IMR-90 (cell line): ENCODE measurements around the gene SCN1B. TPM values are rescaled to one million over a fixed set of nuclear protein-coding genes. Genes with fewer than 3 reads are reported as not detected.

Experiments used
- ATAC-seq: fragments of 200-7000 bp; cut with Tn5 transposase; 2 replicates; pipeline ENCODE4 v1.9.1; 2020; ENCODE audit warnings: low read depth, mild to moderate bottlenecking, moderate library complexity
- BruUV-seq: library from RNA; stranded (reverse); fragments of 400-500 nt; replicated peaks from 2 replicates; lab custom pipeline; 2021; lab: Mats Ljungman, UMichigan
- CTCF ChIA-PET: fragments of 300-600 bp; formaldehyde crosslinking; extraction: SDS; loops from one replicate; lab custom pipeline; 2021; ENCODE audit warnings: antibody characterized with exemption; lab: Yijun Ruan, JAX
- POLR2A ChIA-PET: fragments of 300-600 bp; sonication (Branson Sonifier 250); formaldehyde crosslinking; loops from one replicate; lab custom pipeline; 2022; ENCODE audit warnings: antibody characterized with exemption; ENCODE audit not compliant: unreplicated experiment; lab: Charles Lee
- DNase-seq: peaks from one replicate; pipeline ENCODE4 v3.0.0; 2013
- H2AFZ ChIP-seq: replicated peaks from 2 replicates; pipeline ENCODE3; 2013; ENCODE audit warnings: low read length, mild to moderate bottlenecking; ENCODE audit not compliant: poor library complexity
- H2AK5ac ChIP-seq: 2 replicates; pipeline ENCODE4 v1.6.1; 2013; ENCODE audit warnings: low read depth, low read length, inconsistent platforms
- H2AK9ac ChIP-seq: replicated peaks from 2 replicates; pipeline ENCODE3; 2013; ENCODE audit warnings: mild to moderate bottlenecking, low read depth, low read length, moderate library complexity; ENCODE audit not compliant: poor library complexity
- H2BK120ac ChIP-seq: 2 replicates; pipeline ENCODE4 v1.6.1; 2013; ENCODE audit warnings: low read depth, low read length, inconsistent platforms
- H2BK15ac ChIP-seq: 3 replicates; pipeline ENCODE4 v1.6.1; 2013; ENCODE audit warnings: low read depth, low read length, inconsistent platforms
- H2BK20ac ChIP-seq: 2 replicates; pipeline ENCODE4 v1.6.1; 2013; ENCODE audit warnings: low read depth, mild to moderate bottlenecking, inconsistent platforms, low read length, moderate library complexity
- H2BK5ac ChIP-seq: 2 replicates; pipeline ENCODE4 v1.6.1; 2013; ENCODE audit warnings: mild to moderate bottlenecking, low read depth, low read length, inconsistent platforms; ENCODE audit not compliant: poor library complexity, severe bottlenecking
- H3K14ac ChIP-seq: replicated peaks from 2 replicates; pipeline ENCODE4 v1.6.1; 2013; ENCODE audit warnings: low read depth, low read length, inconsistent platforms
- H3K18ac ChIP-seq: 2 replicates; pipeline ENCODE4 v1.6.1; 2013; ENCODE audit warnings: low read depth, low read length, control low read depth
- H3K23ac ChIP-seq: 2 replicates; pipeline ENCODE4 v1.6.1; 2013; ENCODE audit warnings: low read depth, low read length, inconsistent platforms
- H3K27ac ChIP-seq: 2 replicates; pipeline ENCODE4 v1.5.1; 2013; ENCODE audit warnings: mild to moderate bottlenecking, control low read depth, low read length; ENCODE audit not compliant: insufficient read depth
- H3K27me3 ChIP-seq: 2 replicates; pipeline ENCODE4 v1.6.1; 2013; ENCODE audit warnings: low read length; ENCODE audit not compliant: control insufficient read depth, insufficient read depth
- H3K36me3 ChIP-seq: 2 replicates; pipeline ENCODE4 v1.6.1; 2013; ENCODE audit warnings: low read length, mixed read lengths; ENCODE audit not compliant: control insufficient read depth, insufficient read depth
- H3K4ac ChIP-seq: 2 replicates; pipeline ENCODE4 v1.6.1; 2013; ENCODE audit warnings: low read depth, low read length, inconsistent platforms
- H3K4me1 ChIP-seq: 2 replicates; pipeline ENCODE4 v1.6.1; 2013; ENCODE audit warnings: low read length, mixed read lengths; ENCODE audit not compliant: control insufficient read depth, insufficient read depth
- H3K4me2 ChIP-seq: 2 replicates; pipeline ENCODE4 v1.6.1; 2013; ENCODE audit warnings: low read depth, mild to moderate bottlenecking, control low read depth, low read length, moderate library complexity
- H3K4me3 ChIP-seq: 2 replicates; pipeline ENCODE4 v1.5.1; 2013; ENCODE audit warnings: low read depth, mild to moderate bottlenecking, control low read depth, low read length, moderate library complexity; ENCODE audit not compliant: insufficient read depth
- H3K56ac ChIP-seq: 2 replicates; pipeline ENCODE4 v1.6.1; 2013; ENCODE audit warnings: low read length, inconsistent platforms; ENCODE audit not compliant: insufficient read depth; ENCODE audit errors: extremely low read depth
- H3K79me1 ChIP-seq, 2 experiments: 2 replicates each; pipeline ENCODE4 v1.6.1; 2013; ENCODE audit warnings: low read length in 2 of 2, inconsistent platforms in 1 of 2, low read depth in 1 of 2
- H3K9ac ChIP-seq: 2 replicates; pipeline ENCODE4 v1.6.1; 2013; ENCODE audit warnings: low read depth, low read length, control low read depth
- H3K9me1 ChIP-seq: 2 replicates; pipeline ENCODE4 v1.6.1; 2013; ENCODE audit warnings: low read length, inconsistent platforms; ENCODE audit not compliant: insufficient read depth
- H3K9me3 ChIP-seq: 2 replicates; pipeline ENCODE4 v1.6.1; 2013; ENCODE audit warnings: low read length; ENCODE audit not compliant: control insufficient read depth, insufficient read depth
- H4K20me1 ChIP-seq: 2 replicates; pipeline ENCODE4 v1.6.1; 2013; ENCODE audit warnings: low read length, inconsistent platforms; ENCODE audit not compliant: insufficient read depth
- H4K5ac ChIP-seq: 2 replicates; pipeline ENCODE4 v1.6.1; 2013; ENCODE audit warnings: mild to moderate bottlenecking, low read depth, low read length, control low read depth
- H4K8ac ChIP-seq, 2 experiments: 2 replicates each; pipeline ENCODE4 v1.6.1; 2013; ENCODE audit warnings: low read depth in 2 of 2, low read length in 2 of 2, control low read depth in 1 of 2, inconsistent platforms in 1 of 2
- H4K91ac ChIP-seq: 2 replicates; pipeline ENCODE4 v1.6.1; 2013; ENCODE audit warnings: low read depth, low read length, inconsistent platforms; ENCODE audit not compliant: insufficient read depth
- BHLHE40 ChIP-seq: fragments of 150-350 bp; IDR thresholded peaks from 2 replicates; pipeline ENCODE4 v1.6.1; 2016; ENCODE audit warnings: mild to moderate bottlenecking, low read depth, low read length
- CEBPB ChIP-seq: IDR thresholded peaks from 2 replicates; pipeline ENCODE4 v1.6.1; 2012; ENCODE audit warnings: low read depth, low read length, improper control_type of control experiment
- CHD1 ChIP-seq: IDR thresholded peaks from 2 replicates; pipeline ENCODE4 v1.6.1; 2012; ENCODE audit warnings: low read depth, low read length, improper control_type of control experiment
- CTCF ChIP-seq: conservative IDR thresholded peaks from 2 replicates; pipeline ENCODE4 v1.5.1; 2012; ENCODE audit warnings: mild to moderate bottlenecking, low read depth, low read length, improper control_type of control experiment
- ELK1 ChIP-seq: fragments of 150-350 bp; IDR thresholded peaks from 2 replicates; pipeline ENCODE4 v1.6.1; 2016; ENCODE audit warnings: low read depth, mild to moderate bottlenecking, low read length, moderate library complexity, borderline replicate concordance
- MAFK ChIP-seq: IDR thresholded peaks from 2 replicates; pipeline ENCODE4 v1.6.1; 2012; ENCODE audit warnings: low read depth, low read length, improper control_type of control experiment
- MAZ ChIP-seq: IDR thresholded peaks from 2 replicates; pipeline ENCODE4 v1.6.1; 2012; ENCODE audit warnings: low read depth, mild to moderate bottlenecking, low read length, improper control_type of control experiment, moderate library complexity, borderline replicate concordance
- MXI1 ChIP-seq: IDR thresholded peaks from 2 replicates; pipeline ENCODE4 v1.6.1; 2012; ENCODE audit warnings: low read depth, mild to moderate bottlenecking, low read length, moderate library complexity, borderline replicate concordance
- NFE2L2 ChIP-seq: fragments of 150-350 bp; IDR thresholded peaks from 2 replicates; pipeline ENCODE4 v1.6.1; 2016; ENCODE audit warnings: low read depth, mild to moderate bottlenecking, low read length
- POLR2A ChIP-seq: IDR thresholded peaks from 2 replicates; pipeline ENCODE4 v1.6.1; 2012; ENCODE audit warnings: mild to moderate bottlenecking, low read depth, low read length
- RAD21 ChIP-seq: IDR thresholded peaks from 2 replicates; pipeline ENCODE4 v1.6.1; 2012; ENCODE audit warnings: low read length, improper control_type of control experiment
- RCOR1 ChIP-seq: IDR thresholded peaks from 2 replicates; pipeline ENCODE4 v1.6.1; 2012; ENCODE audit warnings: mild to moderate bottlenecking, low read length, improper control_type of control experiment; ENCODE audit not compliant: insufficient replicate concordance
- RFX5 ChIP-seq: IDR thresholded peaks from 2 replicates; pipeline ENCODE4 v1.8.0; 2012; ENCODE audit warnings: low read depth, mild to moderate bottlenecking, low read length, moderate library complexity
- SMC3 ChIP-seq: fragments of 150-350 bp; IDR thresholded peaks from 2 replicates; pipeline ENCODE4 v1.6.1; 2016; ENCODE audit warnings: low read depth, mild to moderate bottlenecking, antibody characterized with exemption, low read length, moderate library complexity
- WGBS, 2 experiments: methylation state at CpG; one replicate each; pipeline versions ENCODE4 v1.1.5 to v1.1.7; 2013; ENCODE audit warnings: missing lambda C conversion rate in 2 of 2; ENCODE audit not compliant: insufficient read length in 1 of 2; ENCODE audit errors: extremely low coverage in 2 of 2; 5-methylcytosine and 5-hydroxymethylcytosine counted together
- dilution Hi-C: fragments of 300-500 bp; cut with HindIII; formaldehyde crosslinking; loops from one replicate; pipeline ENCODE4 v1.14.3; 2018; ENCODE audit warnings: low sequenced_read_pairs; ENCODE audit not compliant: unreplicated experiment
- in situ Hi-C: fragments of 300-500 bp; cut with MboI; formaldehyde crosslinking; loops from 3 replicates; pipeline ENCODE4 v1.14.3; 2019; ENCODE audit warnings: low sequenced_read_pairs, inconsistent platforms, mixed read lengths
- intact Hi-C: fragments of 100-400 bp; cut with micrococcal nuclease; formaldehyde crosslinking; loops from 2 replicates; pipeline ENCODE4 v1.10.0; 2022
- polyA plus RNA-seq, 3 experiments: library from polyadenylated mRNA; depleted of rRNA; stranded (reverse); fragments of >200 nt; gene quantifications; 2 replicates each; pipeline ENCODE4 v1.2.3, GENCODE V29; 2012; ENCODE audit warnings: low replicate concordance in 1 of 3
- total RNA-seq: library from RNA; depleted of rRNA; stranded (reverse); fragments of >200 nt; gene quantifications from 2 replicates; pipeline ENCODE4 v1.2.3, GENCODE V29; 2012

The SCN1B gene
- total and polyA plus RNA-seq, 2 of the 4 experiments (the other 2 are of a cell fraction), result 2.0 to 9.6 TPM

- Histone ChIP-seq H3K23ac (no peak overlapping the region), H4K91ac (no peak overlapping the region), H3K4me1 (peaks cover 5% of the 10 kb centered on the region; the same call in 1 of the 2 replicates), H4K20me1 (no peaks in the 10 kb centered on the region), H2BK5ac (no peak overlapping the region), H3K79me1 (no peaks in the 10 kb centered on the region), H3K27me3 (peaks cover 9% of the 10 kb centered on the region; the same call in 1 of the 2 replicates), H2AFZ (no peak overlapping the region), H2AK9ac (no peak overlapping the region), H3K4me2 (no peak overlapping the region), H3K56ac (no peak overlapping the region), H2BK20ac (no peak overlapping the region), H2AK5ac (no peak overlapping the region), H4K8ac (no peak overlapping the region), H3K4ac (no peak overlapping the region), H3K18ac (no peak overlapping the region), H2BK120ac (no peak overlapping the region), H3K9me1 (no peaks in the 10 kb centered on the region), H2BK15ac (no peak overlapping the region), H3K36me3 (no peaks in the 10 kb centered on the region), H4K5ac (no peak overlapping the region), H3K4me3 (no peak overlapping the region), H3K27ac (no peak overlapping the region), H3K9me3 (no peaks in the 10 kb centered on the region), H3K14ac (no peak overlapping the region), H3K9ac (no peak overlapping the region)
- dilution Hi-C loops (no loop called here), in situ Hi-C loops (no loop called here), intact Hi-C loops (no loop called here)
- no TSS peak for BruUV-seq
- TF ChIP-seq RAD21, result no peak
- TF ChIP-seq RFX5, result no peak
- TF ChIP-seq MAZ, result no peak
- TF ChIP-seq CHD1, result no peak
- TF ChIP-seq RCOR1, result no peak
- TF ChIP-seq CTCF, result no peak
- TF ChIP-seq NFE2L2, result no peak
- no peak for TF ChIP-seq CEBPB
- no peak for TF ChIP-seq SMC3
- no peak for TF ChIP-seq POLR2A
- no peak for TF ChIP-seq ELK1
- TF ChIP-seq MXI1, result no peak
- no peak for TF ChIP-seq BHLHE40
- no peak for TF ChIP-seq MAFK
- ATAC-seq (no peak), DNase-seq (no peak)
- 56% methylated on average over 8 of the region's 14 CpGs; no CpG with 5 or more reads in 1 of the 2 experiments for WGBS, 2 experiments
- ChIA-PET CTCF (no interaction called here), POLR2A (no interaction called here)
Measured at GRCh38 chr19:35042056-35042730, 11.9 kb downstream of the SCN1B start.
